HG03460 (cell line): ENCODE results near the gene CYSLTR2.
"Not testable (repeated sequence)": the region's sequence is repeated elsewhere in the genome, so short reads cannot be mapped to it uniquely, and the experiment has no call there.

Experiments used
- ATAC-seq: cut with Tn5 transposase; IDR thresholded peaks from one replicate; pipeline ENCODE4 v1.9.1; 2021; ENCODE audit not compliant: unreplicated experiment

Gene CYSLTR2

GRCh38 chr13:48644951-48645350, 8.8 kb upstream of the CYSLTR2 start:
- no peak for ATAC-seq

DNA sequence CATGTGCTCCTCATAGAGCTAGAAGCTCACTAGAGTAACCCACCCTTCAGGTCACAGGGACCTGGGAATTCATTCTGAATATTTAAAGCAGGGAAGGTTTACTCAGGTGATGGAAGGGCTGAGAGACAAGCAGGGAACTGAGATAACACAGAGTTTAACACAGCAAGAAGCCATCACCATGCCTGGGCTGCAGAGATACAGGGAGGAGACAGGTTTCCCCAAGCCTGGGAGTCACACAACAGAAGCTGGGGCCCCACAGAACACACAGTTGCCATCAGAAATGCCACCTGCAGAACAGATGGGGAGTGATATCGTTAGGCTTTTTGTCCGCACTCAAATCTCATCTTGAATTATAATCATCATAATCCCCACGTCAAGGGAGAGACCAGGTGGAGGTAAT, 7.9 kb upstream of the CYSLTR2 start:
- no peak for ATAC-seq

DNA sequence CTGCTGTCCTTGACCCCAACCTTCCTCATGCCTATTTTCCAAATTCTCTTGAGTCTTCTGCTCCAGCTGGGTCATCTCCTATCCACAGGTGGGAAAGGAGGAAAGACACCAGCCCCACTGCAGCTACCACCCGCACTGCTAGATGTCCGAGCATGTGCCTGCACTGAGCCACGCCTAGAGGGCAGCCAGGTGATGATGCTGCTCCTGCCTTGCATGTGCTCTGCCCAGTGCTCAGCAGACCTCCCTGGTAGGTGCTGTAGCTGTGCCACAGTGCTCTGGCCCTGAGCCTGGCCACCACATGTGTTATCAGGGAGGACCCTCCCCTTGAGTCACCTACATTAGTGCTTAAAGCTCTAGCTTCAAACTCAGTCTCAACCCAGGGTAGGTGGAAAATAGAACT, 6.9 kb upstream of the CYSLTR2 start:
- no peak for ATAC-seq

- ATAC-seq = no peak
Observed at GRCh38 chr13:48647625-48648024, 6.1 kb upstream of the CYSLTR2 start.

DNA sequence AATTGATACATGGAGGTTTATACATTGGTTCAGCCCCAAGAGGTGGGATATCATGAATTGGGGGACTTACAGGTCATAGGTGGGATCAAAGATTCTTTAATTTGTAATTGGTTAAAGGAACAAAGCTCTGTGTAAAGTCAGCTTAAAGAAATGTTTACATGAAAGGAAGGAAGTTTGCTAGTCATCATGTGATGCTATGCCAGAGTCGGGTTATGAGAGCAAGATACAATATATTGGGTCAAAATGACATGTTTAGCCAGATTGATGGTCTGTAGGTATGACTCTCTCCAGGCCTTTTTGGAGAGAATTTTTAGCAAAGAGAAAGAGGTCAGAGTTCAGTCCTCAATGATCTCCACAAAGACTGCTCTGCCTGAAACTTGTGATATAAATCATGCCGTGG, 5.3 kb upstream of the CYSLTR2 start:
- ATAC-seq = no peak

- ATAC-seq = no peak
Observed at GRCh38 chr13:48652851-48653471, 768 bp upstream of the CYSLTR2 start.

GRCh38 chr13:48654511-48654910, 782 bp downstream of the CYSLTR2 start:
- ATAC-seq = no peak

DNA sequence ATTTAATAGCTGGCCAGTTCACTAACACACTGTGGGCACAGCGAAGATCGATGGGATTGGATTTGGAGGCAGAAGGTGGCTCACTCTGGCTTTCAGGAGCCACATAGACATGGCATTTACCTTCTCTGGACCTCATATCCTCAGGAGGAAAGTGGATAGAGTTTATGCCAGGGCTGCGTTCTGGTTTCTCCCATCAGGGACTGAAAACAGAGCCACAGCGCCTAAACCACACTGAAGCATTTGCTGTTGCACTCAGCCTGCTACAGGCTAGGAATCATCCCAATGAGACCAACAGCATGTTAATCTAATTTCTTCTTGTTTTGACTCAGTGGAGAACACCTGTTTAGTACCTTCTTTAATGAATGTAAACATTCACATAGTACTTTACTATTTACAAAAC, 1.6 kb downstream of the CYSLTR2 start:
- no peak for ATAC-seq

DNA sequence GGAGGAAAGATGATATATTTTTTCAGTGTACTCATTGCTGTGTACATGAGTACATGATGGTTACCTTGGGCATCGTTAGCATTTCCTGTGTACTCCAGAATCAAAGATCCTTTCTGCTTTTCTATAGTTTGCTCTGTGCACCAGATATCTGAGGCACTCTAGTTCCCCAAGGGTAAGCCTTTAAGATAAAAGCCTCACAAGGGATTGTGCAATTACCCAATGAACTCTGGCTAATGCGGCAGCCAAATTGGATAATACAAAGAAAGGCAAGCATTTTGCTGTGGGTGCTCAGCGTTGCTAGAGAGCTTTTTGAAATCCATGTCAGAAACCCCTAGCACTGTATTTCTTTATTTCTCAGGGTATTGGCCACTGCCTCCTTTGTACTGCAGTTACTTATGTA, 2.9 kb downstream of the CYSLTR2 start:
- no peak for ATAC-seq

DNA sequence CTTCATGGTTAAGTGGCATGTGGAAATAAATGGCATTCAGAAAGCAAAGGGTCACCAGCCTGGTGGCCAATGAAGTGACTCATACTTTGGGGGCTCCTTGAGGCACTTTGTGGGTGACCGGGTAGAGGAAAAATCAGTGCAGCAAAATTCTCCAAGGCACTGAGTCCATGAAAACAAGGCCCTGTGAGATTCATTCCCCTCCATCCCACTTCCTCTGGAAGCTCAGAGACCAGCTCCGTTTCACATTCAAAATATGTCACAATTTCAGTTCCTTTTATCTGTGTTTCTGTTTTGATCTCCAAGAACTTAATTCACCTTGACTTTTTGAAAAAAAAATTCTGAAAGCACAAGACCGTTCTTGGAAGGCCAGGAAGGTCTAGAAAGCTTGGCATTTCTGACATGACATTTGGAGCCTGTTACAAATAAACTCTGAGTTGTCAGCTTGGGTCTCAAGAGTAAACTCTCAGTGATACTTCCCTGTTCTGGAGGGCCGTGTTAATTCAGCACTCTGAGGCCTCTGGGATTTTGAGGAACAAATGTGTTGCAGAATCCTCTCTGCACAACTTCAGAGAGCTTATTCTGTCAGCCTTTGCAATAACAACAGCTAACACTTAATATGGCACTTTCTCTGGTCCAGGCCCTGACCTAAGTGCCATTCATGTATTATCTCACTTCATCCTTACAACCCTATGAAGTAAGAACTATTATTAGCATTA, 6.8 kb downstream of the CYSLTR2 start:
- ATAC-seq = no peak

DNA sequence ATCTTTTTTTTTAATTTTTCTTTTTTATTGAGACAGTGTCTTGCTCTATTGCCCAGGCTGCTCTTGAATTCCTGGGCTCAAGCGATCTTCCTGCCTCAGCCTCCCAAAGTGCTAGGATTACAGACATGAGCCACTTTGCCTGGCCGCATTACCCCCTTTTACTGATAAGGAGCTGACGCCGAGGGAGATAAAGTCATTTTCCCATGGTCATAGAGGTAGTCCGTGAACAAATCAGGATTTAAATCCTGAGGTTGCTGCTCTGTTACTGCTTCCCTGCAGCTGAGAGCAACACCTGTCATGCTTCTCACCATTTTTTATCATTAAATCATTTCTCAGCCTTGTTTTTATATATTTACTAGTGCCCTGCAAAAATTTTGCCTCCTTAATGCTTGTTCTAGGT, 7.4 kb downstream of the CYSLTR2 start:
- ATAC-seq = no peak

- no peak for ATAC-seq
Observed at GRCh38 chr13:48662226-48662625, 8.5 kb downstream of the CYSLTR2 start.

DNA sequence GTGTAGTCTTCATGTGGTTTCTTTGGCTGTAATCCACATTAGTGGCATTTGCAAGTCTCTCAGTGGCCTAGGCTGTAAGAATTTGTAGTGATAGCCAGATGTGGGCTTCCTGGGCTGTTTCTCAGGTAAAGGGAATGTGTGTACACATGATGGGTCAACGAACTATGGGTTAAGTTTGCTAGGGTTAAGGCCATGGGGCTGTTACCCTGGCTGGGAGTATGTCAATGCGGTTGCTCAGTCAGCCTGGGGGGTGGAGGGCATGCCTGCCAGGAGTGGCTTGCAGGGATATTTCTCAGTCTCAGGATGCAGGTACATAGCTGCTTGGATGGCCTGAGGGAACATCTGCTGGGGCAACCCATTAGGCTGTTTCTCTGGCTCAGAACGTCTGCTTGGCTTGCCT, 13.4 kb downstream of the CYSLTR2 start:
- ATAC-seq = no peak

GRCh38 chr13:48671421-48671820, 17.7 kb downstream of the CYSLTR2 start:
- not testable (repeated sequence) for ATAC-seq

- ATAC-seq = no peak
Observed at GRCh38 chr13:48675247-48675646, 21.5 kb downstream of the CYSLTR2 start.

DNA sequence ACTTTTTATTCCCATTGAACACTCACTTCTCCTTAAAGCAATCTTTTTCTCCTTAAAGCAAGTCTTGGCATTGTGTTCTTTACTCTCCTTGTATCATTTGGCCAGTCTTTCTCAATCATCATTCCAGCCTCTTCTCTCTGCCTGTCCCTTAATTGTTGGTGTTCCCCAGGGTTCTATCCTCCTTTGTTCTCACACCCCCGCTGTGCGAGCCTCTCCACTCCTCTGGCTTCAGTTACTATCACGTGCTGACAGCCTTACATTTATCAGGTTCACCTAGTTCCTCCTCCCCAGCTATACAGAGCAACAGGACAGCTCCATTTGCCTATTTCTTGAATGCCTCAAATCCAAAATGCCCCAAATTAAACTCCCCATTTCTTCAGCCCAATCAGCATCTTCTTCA, 24.6 kb downstream of the CYSLTR2 start:
- no peak for ATAC-seq

GRCh38 chr13:48679941-48680680, 26.4 kb downstream of the CYSLTR2 start:
- ATAC-seq = no peak

DNA sequence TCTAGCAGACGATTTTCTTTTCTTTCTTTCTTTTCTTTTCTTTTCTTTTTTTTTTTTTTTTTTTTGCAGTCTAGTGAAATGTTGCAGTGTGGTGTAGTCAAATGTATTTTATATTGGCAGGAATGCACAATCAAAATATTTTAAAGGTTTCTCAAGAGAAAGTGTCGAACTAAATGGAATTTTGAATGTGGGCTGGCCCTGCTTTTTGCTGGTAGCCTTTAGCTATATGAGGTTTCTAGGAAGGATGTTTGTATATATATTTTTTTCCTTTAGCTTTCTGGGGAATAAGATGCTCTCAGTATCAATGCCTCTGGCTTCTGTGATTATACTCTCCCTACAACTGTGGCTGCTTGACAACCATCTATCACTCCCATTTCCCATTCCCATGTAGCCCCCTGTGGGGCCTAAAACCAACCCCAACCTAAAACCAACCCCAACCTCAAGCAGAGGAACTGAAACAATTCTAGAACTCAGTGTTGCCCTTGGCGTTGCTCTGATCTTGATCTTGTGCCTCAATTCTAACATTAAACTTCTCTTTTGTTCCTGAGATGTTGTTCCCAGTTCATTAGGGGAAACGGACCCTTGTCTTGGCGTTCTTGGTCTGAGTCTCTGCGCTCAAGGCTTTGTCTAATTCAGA, 27.1 kb downstream of the CYSLTR2 start:
- ATAC-seq = no peak

- no peak for ATAC-seq
Observed at GRCh38 chr13:48681905-48682304, 28.2 kb downstream of the CYSLTR2 start.

DNA sequence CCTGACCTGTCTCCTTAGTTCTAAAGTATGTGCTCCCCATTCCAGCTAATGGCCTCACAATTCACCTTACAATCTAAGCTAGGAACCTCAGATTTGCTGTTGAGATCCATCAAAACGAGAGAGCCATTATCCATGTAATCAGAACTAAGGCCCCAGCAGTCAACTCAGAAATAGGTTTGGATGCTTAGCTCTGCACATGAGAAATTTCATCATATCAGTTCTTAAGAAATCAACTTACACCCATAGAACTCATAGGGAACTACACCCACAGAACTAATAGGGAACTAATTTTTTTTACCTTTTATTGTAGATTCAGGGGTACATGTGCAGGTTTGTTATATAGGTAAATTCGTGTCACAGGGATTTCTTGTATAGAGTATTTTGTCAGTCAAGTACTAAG, 28.7 kb downstream of the CYSLTR2 start:
- no peak for ATAC-seq

GRCh38 chr13:48686636-48687210, 33.0 kb downstream of the CYSLTR2 start:
- ATAC-seq = no peak
